Fibroblast of villous mesenchyme (primary cell): ENCODE data around the gene RRP1B. TPM values are rescaled to one million over a fixed set of nuclear protein-coding genes. Genes with fewer than 3 reads are reported as not detected.
"Not testable (repeated sequence)": the region's sequence is repeated elsewhere in the genome, so short reads cannot be mapped to it uniquely, and the experiment has no call there.

Source experiments
- DNase-seq: peaks from one replicate; pipeline ENCODE4 v3.0.0-alpha.2; 2010; ENCODE audit warnings: low read depth
- H3K4me3 ChIP-seq: 2 replicates; pipeline ENCODE4 v1.5.1; 2011; ENCODE audit warnings: low read depth, mild to moderate bottlenecking, low read length
- total RNA-seq: library from RNA; depleted of rRNA; stranded (reverse); fragments of >200 nt; gene quantifications from 2 replicates; pipeline ENCODE4 v1.2.3, GENCODE V29; 2012
- TF ChIP-seq, protein P1 (sequence below): IDR thresholded peaks from 2 replicates; pipeline ENCODE4 v1.5.1; 2012; ENCODE audit warnings: low read depth, mild to moderate bottlenecking, low read length; ENCODE audit not compliant: insufficient read depth

Gene RRP1B
- total RNA-seq, 1 donor, result 36.3 TPM

DNA sequence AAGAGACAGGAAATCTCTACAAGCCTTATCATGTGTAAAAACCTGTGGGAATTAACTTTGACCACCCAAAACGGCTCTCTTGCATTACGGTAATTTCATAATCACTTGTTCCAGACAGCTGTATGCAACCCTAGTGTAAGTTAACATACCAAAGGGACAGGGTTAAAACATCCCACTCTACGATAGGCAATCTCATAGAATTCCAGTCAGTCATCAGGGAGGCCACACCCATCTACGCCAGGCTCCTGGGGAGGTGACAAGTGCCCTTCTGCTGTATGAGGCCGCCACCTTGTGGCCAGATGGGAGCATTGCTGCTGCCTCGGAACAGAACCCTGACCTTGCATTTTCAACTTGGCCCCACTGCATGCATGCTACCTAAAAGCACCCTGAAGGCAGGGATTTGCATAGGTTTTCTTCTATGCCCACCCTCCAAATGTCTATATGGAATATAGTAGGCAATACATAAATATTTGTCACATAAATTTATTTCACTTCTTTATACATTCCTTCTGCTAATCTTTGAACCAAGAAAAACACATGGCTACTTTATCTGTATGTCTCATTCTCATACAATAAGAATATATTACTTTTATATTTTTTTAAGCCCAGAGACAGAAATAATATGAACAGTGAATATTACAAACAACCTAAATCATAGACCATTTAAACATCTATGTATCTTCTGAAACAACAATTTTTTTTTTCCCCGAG, 12.7 kb upstream of the RRP1B start:
- TF ChIP-seq, protein P1, sequence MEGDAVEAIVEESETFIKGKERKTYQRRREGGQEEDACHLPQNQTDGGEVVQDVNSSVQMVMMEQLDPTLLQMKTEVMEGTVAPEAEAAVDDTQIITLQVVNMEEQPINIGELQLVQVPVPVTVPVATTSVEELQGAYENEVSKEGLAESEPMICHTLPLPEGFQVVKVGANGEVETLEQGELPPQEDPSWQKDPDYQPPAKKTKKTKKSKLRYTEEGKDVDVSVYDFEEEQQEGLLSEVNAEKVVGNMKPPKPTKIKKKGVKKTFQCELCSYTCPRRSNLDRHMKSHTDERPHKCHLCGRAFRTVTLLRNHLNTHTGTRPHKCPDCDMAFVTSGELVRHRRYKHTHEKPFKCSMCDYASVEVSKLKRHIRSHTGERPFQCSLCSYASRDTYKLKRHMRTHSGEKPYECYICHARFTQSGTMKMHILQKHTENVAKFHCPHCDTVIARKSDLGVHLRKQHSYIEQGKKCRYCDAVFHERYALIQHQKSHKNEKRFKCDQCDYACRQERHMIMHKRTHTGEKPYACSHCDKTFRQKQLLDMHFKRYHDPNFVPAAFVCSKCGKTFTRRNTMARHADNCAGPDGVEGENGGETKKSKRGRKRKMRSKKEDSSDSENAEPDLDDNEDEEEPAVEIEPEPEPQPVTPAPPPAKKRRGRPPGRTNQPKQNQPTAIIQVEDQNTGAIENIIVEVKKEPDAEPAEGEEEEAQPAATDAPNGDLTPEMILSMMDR, result peak; percentile 97
- H3K4me3 ChIP-seq, result no peak overlapping the region
- DNase-seq, result peak; percentile 99

DNA sequence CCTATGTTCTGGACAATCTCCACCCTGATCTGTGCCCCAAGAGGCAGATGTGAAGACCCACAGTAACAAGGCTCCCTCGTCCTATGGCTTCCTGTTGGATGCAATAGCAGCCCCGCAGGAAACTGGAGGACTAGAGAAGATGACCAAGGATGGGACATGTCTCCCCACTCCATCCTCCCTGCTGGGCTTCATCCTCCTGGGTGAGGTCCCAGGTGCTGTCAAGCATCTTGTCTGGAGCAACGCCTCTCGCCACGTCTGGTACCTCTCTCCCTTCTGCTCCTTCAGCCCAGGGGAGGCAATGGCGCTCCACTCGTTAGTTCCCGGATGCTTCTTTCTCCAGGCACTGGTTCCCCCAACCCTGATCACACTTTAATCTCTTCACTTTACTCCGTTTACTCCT, 11.2 kb upstream of the RRP1B start:
- TF ChIP-seq, protein P1, result no peak
- H3K4me3 ChIP-seq, result no peak overlapping the region
- DNase-seq, result no peak

DNA sequence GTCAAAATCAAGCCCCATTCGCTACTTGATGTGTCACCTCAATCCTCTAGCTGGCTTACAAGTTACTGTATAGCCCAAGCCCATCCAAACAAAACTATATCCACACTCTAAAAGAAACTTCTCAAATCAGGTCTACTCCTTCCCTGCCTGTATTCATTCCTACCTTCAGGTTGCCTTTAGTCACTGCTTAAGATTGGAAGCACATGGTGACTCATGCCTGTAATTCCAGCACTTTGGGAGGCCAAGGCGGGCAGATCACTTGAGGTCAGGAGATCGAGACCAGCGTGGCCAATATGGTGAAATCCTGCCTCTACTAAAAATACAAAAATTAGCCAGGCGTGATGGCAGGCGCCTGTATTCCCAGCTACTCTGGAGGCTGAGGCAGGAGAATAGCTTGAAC, 7.4 kb upstream of the RRP1B start:
- not testable (repeated sequence) for H3K4me3 ChIP-seq, DNase-seq

DNA sequence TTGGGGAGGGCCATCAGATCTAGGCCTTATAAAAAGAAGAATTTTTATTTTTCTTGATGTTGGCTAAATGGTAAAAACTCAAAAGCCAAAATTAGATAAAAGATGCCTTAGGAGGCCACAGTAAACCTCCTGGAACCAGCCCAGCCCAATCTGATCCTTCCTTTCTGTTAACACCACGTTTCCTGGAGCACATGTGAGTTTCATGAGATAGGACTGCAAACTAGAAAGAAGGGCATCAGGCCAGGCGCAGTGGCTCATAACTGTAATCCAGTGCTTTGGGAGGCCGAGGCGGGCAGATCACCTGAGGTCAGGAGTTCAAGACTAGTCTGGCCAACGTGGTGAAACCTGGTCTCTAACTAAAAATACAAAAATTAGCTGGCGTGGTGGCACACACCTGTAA, 6.7 kb upstream of the RRP1B start:
- TF ChIP-seq, protein P1, result no peak
- DNase-seq, result no peak
- no peak overlapping the region for H3K4me3 ChIP-seq

DNA sequence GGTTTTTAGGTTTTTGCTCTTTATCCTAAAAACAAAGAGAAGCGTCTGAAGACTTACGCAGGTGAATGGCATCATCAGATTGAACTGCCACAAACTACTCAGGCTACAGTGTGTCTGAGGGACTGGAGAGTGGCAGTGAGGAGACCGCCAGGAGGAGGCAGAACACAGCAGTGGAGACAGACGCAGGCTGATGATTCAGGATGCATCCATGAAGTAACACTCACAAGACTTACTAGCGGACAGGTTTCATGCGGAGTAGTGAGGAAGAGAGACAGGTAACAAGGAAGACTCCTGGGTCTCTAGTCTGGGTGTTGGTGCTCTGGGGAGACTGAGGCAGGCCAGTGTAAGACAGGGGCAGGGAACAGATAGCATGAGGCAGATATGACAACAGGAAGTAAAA, 5.7 kb upstream of the RRP1B start:
- no peak overlapping the region for H3K4me3 ChIP-seq
- no peak for DNase-seq
- TF ChIP-seq, protein P1, result no peak

DNA sequence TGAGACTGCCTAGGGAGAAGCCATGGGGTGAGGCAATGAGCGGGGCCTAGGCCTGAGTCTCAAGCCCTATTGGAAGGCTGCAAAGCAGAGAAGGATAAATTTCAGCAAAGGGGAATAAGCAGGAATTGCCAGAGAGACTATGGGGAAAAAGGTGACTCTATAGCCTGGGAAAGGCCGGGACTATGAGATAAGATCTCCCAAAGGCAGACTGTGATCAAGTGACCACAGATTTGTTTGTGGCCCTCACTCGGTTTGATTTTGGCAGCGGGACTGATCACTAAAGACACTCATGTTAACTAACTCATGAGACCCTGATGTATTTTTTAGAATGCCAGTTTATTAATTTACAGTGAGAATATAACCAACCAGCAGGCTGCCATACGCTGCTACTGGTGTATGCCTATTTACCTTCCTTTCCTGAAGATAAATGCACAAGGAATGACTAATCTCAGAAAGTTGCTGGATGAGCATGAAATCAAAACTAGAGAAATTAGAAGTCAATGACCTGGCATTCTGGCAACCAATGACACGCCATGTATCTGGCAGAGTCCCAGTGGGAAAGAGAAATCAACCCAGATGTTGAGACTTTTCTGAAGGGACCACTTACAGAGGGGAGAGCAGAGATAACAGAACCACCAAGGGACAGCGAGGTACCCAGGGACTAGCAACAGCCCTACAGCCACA, 4.4 kb upstream of the RRP1B start:
- peak; percentile 40 for DNase-seq
- TF ChIP-seq, protein P1, result no peak
- no peak overlapping the region for H3K4me3 ChIP-seq

DNA sequence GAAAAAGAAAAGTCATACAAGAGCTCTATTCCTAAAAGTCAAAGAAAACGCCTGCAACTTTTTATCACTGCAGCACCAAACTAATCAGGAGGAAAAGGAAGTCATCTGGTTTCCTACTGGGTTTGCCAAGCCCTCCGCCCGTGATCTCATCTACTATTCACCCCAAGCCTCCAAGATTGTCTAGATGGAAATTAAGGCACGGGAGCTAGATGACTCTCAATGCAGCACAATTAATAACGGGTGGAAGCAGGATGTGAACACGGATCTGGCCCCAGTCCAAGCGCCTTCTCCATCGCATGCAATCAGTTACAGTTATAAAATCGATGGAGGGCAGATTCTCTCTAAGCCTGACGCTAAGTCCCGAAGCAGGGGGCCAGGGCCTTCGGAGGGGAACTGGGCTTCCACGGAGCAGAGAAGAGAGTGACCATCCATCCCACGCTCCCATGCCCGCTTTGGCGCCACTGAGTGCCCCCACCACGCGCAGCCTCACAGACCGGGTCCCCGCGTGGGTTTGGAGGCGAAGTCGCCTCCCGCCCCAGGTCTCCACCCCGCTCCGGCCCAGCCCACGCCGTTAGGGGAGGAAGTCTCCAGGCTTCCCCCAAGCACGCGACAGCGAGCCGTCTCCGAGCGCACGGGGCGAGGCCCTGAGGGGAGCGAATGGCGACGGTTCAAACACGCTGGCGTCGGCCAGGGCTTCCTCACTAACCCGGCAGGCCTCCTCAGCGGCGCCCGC, 1.8 kb upstream of the RRP1B start:
- H3K4me3 ChIP-seq, result no peak overlapping the region
- TF ChIP-seq, protein P1, result no peak
- DNase-seq, result no peak
